PFSK-1 (cell line): ENCODE data around the gene TRPT1.

Experiments used
- FOXP2 ChIP-seq: optimal IDR thresholded peaks from 2 replicates; pipeline ENCODE3; 2011; ENCODE audit warnings: borderline replicate concordance, control low read depth, inconsistent platforms; ENCODE audit not compliant: insufficient read depth; ENCODE audit errors: extremely low read length, extremely low read depth
- POLR2AphosphoS5 ChIP-seq: IDR thresholded peaks from 2 replicates; pipeline ENCODE4 v1.6.1; 2012; ENCODE audit warnings: low read depth, mild to moderate bottlenecking, control low read depth, low read length, moderate library complexity
- REST ChIP-seq, 2 experiments: IDR thresholded peaks; 2 replicates each; pipeline versions ENCODE4 v1.6.1 to v1.8.0; 2011 to 2012; ENCODE audit warnings: low read depth in 2 of 2, low read length in 2 of 2, control low read depth in 1 of 2, inconsistent platforms in 1 of 2, mild to moderate bottlenecking in 1 of 2, moderate library complexity in 1 of 2; ENCODE audit not compliant: insufficient read depth in 1 of 2
- SIN3A ChIP-seq: IDR thresholded peaks from 2 replicates; pipeline ENCODE4 v1.6.1; 2012; ENCODE audit warnings: mild to moderate bottlenecking, low read length, moderate library complexity, borderline replicate concordance; ENCODE audit not compliant: insufficient read depth
- TAF1 ChIP-seq: IDR thresholded peaks from 2 replicates; pipeline ENCODE4 v1.6.1; 2012; ENCODE audit warnings: low read length, control low read depth, borderline replicate concordance; ENCODE audit not compliant: insufficient read depth

The TRPT1 gene

GRCh38 chr11:64211181-64211872, 14.7 kb downstream of the TRPT1 start:
- TF ChIP-seq FOXP2 (no peak), SIN3A (no peak), TAF1 (no peak), POLR2AphosphoS5 (no peak), REST (IDR thresholded peaks at IDR 0.05; ENCODE audit: insufficient read depth in 1 of 2, low read depth in 2 of 2, low read length in 2 of 2) (no peak)

- TF ChIP-seq FOXP2 (no peak), POLR2AphosphoS5 (no peak), SIN3A (no peak), REST (IDR thresholded peaks at IDR 0.05; ENCODE audit: insufficient read depth in 1 of 2, low read depth in 2 of 2, low read length in 2 of 2) (no peak), TAF1 (no peak)
These were observed 15.5 kb downstream of the TRPT1 start for GRCh38 chr11:64210301-64211020.

- TF ChIP-seq TAF1 (no peak), REST (IDR thresholded peaks at IDR 0.05; ENCODE audit: insufficient read depth in 1 of 2, low read depth in 2 of 2, low read length in 2 of 2) (no peak), POLR2AphosphoS5 (no peak), FOXP2 (no peak), SIN3A (no peak)
These were observed 16.5 kb downstream of the TRPT1 start for GRCh38 chr11:64209563-64209843.

- TF ChIP-seq TAF1 (no peak), REST (IDR thresholded peaks at IDR 0.05; ENCODE audit: insufficient read depth in 1 of 2, low read depth in 2 of 2, low read length in 2 of 2) (no peak), FOXP2 (no peak), SIN3A (no peak), POLR2AphosphoS5 (no peak)
These were observed 17.0 kb downstream of the TRPT1 start for GRCh38 chr11:64208796-64209562.
